HT-29 (cell line): ENCODE data around the gene S100PBP. TPM values are rescaled to one million over a fixed set of nuclear protein-coding genes. Genes with fewer than 3 reads are reported as not detected.
A peak's percentile ranks its signal among the peaks of the same experiment; 100 is the strongest.

ENCODE experiments used
- DNase-seq: peaks from one replicate; pipeline ENCODE4 v3.0.0-alpha.2; 2015; ENCODE audit warnings: low spot score
- total RNA-seq: library from RNA; depleted of rRNA; stranded (reverse); fragments of >200 nt; shearing (Covaris generic); gene quantifications from 2 replicates; pipeline ENCODE4 v1.2.3, GENCODE V29; 2014

S100PBP gene
- total RNA-seq, 1 experiment from 2014 or later, result 7.9 TPM

DNA sequence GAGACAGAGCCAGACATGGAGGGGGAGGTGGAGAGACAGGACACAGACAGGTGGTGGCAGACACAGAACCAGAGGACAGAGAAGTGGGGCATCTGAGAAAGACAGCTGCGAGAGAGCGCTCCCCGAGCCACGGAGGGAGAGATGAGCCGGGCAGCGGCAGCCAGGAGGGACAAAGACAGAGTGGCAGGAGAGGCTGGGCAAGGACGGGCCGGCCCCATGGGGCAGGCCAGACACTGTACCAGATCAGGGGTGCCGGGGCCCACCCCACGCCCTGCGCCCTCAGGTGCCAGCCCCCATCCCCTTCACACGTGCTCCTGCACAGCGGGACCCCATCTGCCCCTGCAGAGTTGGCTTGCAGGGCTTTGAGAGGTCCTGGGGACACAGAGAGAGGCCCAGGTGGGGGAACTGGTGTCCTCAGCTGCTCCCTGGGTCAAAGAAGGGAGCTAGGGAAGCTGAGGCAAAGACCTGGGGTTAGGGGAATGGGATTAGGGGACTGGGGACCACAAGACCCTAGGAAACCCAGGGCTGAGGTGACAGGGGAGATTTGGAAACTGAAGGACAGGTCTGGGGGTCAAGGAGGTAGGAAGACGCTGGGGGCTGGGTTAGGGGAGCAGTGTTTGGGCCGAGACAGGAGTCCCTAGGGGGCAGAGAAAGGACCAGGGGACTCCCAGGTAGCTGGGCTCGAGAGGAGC, 52.6 kb downstream of the S100PBP start:
- no peak for DNase-seq

DNA sequence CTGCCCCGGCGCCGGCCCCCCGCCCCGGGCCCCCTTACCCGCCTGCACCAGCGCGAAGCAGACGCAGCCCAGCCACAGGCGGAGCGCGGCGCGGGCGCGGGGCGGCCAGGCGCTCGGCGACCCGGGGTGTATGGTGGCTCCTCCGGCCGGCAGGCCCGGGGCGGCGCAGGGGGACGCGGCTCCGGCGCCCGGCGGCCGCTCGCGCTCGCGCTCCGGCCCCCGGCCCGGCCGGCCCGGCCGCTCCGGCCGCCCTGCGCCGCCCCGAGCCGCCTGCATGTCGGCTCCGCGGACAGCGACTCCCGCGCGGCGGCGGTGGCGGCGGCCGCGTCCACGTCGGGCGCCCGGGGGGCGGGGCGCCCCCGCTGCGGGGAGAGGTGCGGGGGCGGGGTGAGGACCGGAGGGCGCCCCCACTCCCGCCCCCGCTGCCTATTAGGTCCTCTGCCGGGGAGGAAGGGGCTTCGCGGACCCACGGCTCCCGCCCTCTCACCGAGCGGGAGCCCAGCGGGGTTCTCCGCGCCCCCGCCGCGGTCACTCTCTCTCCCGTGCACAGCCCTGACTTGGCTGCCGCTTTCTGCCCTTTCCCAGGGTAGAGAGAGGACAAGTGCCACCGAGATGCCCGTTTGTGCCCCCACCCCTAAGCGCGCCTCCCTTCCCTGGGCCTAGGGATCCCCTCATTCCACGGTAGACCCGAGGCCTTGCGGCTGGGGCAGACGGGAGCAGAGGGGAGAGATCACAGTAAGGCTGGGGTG, 53.3 kb downstream of the S100PBP start, which contains the start of gene FNDC5:
Gene FNDC5, minus strand, starts transcription at position 298 of the 749 bp plus-strand sequence.
- no peak for DNase-seq

DNA sequence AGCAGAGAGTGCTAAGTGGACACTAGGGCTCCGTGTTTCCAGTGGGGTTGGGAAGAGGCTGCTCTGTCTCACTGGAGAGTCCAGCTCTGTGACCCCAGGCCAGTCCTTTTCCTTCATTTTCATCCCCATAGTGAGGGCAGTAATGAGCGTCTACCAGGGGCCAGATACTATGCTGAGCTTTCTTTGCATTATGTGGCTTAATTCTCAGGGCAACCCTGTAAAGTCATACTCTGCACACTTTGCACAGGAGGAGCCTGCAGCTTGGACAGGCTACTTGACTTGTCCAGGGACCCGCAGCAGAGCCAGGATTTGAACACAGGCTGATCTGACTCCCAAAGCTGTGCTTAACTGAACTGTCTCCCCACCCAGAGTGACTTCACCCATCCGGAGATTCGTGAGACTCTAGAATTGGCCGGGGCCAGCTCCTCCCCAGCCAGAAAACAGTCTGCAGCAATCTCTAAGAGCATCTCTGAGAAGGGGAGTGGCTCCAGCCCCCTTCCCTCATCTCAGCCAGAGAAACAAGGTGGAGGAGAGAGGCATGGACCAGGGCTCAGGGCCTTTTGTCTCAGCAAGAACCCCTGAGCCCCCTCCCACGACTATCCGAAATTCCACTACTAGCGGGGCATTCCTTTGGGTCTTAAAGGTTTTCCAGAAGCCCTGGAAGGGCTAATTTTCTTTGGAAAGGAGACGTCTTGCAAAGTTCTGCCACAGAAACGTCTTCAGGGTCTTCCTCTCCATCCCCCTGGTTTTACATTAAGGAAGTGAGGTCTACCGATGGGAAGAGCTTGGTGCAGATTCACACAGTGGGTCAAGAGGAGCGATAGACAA, 54.1 kb downstream of the S100PBP start:
- no peak for DNase-seq

DNA sequence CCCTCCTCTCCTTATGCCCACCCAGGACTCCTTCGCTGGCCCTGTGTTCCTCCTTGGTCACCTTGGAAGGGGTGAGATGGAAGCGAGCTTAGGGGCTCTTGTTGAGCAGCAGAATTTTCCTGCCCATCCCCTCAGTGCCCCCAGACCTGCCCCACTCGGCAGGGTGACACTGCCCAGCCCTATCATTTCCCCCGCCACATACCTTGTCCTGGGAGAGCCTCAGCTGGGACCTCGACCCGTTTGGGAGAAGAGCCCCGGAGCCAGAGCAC, 54.7 kb downstream of the S100PBP start:
- no peak for DNase-seq

DNA sequence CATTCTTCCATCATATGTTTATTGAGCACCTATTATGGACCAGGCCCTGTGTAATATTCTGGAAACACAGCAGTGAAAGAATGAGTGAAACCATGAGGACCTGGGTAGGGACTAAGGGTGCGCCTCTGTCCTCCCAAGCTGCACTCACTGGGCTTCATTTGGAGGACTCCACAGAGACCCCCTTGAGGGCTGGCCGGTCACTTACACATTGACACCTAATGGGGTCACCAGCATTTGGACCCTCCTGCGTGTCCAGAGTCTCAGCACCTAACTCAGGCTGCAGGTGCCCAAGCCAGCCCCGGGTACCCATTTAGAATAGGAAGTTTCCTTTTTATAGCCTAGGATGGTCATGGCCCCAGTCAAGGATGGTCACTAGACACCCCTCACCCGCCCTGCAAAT, 56.0 kb downstream of the S100PBP start:
- DNase-seq, result no peak

DNA sequence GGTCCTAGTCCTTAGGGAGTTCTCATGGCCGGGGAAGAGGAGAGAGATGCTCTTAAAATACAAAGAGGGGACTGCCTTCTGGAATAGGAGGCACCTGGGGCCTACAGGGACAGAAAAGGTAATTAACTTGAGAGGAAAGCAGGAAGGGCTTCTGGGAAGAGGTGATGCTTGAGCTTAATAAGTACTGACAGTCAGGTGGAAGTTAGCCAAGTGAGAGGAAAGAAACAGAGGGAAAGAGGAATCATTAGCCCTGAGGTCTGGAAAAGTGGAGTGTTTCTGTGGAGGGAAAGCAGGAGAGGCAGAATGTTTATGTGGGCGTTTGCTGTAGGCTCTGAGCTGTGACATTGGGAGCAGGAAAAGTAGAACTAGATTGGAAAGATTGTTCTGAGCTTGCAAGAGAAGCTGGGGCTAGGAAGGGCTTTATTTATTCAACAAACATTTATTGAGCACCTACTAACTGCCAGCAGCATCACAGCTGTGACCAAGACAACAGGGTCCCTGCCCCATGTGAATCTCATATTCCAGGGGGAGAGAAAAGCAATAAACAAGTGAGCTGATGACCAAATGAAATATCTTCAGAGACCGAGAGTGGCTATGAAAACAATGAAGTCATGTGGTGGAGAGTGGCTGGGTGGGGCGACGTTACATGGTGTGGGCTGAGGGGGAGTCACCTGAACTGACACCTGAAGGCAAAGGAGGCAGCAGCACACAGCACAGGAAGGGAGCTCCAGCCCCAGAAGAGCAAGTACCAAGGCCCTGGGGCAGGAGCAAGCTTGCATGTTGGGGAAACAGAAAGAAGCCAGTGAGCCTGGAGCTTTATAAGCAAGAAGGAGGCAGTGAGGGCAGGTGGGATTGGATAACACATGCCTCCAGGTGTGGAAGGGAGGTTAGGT, 57.7 kb downstream of the S100PBP start:
- no peak for DNase-seq

DNA sequence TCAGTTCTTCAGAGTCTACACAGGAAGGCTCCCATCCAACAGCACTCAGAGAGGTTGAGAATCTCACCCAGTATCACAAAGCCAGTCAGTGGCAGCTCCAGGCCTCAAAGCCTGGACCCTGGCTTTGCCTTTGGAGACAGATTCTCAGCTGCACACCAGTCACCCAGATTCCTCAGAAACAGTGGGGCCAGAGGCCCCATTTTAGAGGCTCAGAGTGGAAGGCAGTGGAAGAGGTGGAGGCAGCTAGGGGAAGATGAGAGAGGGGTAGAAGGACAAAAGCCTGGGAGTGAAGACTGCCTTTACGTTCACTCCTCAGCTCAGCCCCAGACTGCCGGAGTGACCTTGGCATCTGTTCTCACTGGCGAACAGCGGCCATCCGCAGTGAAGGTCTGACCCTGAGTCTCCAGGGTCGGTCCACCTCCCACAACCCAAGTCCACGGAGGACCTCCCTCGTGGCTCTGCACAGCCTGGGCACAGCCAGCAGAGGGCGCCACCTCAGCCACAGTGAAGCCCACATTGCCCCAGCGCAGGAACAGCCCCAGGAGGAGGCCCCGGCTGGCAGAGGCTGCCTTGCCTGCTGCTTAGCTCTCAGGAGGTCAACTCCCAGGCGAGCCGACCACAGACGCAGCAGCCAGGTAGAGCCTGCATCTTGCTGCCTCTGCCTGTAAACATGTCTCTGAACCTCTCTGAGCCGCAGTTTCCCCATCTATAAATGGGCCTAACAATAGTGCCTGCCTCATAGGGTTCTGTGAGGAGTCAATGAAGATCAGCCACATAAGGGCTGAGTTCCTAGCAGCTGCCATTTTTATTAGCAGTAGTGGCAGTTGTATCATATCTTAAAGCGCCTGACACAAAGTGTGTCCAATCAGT, 59.1 kb downstream of the S100PBP start:
- peak; percentile 59 for DNase-seq

DNA sequence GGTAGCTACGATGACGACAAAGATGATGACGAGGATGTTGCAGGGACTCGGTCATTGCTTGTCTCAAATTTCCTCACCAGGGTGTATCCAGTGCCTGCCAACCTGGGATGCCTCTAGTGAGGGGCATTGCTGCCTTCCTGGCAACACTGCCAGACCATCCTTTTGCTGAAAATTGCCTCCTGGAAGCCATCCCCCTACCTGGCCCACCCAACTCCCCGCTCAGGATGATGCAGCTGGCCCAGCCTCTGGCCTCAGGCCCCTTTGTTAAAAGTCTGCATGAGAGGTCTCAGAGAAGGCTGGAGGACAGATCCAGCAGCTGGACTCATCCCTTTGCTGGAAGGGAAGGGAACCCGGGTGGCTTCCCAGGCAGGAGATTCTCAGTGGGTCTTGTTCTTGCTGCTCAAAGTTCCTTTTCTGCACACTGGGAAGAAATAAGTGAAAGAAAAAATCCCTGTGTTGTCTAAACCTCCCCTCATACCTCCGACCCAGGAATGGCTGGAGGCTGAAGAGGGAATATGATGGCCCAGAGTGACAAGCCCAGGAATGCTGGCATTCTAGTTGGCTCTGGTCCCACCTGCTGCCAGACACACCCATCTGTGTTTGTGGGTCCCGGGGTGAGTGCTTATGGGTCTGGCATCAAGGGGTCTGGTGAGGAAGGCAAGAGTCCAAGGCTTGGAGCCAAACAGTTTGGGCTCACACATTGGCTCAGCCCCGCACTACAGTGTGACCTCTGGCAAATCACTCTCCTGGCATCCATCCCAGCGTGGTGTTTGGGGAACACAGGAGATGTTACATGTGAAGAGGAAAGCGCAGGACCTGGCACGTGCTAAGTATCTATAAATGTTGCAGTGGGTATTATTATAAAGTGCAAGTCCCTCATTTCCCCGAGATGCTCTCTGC, 60.0 kb downstream of the S100PBP start:
- no peak for DNase-seq

DNA sequence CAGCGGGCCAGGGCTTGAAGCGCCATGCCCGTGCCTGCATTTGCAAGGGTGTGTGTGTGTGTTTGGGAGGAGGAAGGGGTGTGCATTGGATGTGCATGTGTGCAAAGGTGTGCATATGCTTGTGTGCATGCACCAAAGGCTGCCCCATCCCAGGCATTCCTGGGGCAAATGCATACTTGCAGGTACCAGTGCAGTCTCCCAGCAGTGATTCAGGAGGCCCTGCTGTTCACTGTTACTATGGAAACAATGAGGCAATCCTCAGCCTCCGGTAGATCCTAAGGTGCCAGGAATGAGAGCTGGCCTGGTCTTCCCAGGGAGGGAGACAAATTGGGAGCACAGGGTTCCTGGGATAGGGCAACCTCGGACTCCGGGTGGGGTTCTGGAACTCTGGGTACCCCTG, 60.7 kb downstream of the S100PBP start:
- DNase-seq, result no peak

DNA sequence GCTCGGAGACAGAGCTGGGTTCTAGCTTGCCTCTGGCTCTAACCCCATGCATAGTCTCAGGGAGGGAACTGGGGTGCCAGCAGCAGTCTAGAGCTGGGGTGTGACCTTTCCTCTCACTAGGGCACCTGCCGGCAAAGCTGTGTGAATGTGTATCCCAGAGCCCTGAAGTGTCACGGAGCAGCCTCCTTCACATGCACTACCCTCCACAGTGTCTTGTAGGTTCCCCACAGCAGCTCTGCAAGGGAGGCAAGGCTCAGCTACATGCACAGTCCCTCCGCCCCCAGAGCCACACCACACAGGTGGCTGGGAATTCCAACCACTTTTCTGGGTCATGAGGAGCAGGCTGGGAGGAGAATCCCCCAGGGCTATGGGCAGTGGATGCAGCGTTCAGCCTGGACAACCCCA, 61.2 kb downstream of the S100PBP start:
- no peak for DNase-seq

DNA sequence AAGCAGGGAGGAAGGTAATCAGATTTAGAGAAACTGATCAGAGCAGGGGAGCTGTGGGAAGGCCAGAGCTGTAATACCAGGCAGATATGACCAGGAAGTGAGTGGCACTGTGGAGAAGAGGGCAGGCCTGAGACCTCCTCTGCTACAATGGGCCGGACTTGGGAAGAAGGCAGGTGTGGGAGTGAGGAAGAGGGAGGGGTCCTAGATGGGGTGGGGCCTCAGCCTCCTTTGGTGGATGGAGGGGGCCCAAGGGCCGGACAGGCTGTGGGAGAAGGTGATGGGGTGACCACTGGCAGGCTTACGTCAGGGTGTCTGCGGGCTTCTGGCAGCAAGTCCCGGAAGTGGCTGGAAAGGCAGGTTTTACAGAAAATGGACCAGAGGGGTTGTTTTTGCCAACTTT, 63.8 kb downstream of the S100PBP start:
- DNase-seq, result no peak

DNA sequence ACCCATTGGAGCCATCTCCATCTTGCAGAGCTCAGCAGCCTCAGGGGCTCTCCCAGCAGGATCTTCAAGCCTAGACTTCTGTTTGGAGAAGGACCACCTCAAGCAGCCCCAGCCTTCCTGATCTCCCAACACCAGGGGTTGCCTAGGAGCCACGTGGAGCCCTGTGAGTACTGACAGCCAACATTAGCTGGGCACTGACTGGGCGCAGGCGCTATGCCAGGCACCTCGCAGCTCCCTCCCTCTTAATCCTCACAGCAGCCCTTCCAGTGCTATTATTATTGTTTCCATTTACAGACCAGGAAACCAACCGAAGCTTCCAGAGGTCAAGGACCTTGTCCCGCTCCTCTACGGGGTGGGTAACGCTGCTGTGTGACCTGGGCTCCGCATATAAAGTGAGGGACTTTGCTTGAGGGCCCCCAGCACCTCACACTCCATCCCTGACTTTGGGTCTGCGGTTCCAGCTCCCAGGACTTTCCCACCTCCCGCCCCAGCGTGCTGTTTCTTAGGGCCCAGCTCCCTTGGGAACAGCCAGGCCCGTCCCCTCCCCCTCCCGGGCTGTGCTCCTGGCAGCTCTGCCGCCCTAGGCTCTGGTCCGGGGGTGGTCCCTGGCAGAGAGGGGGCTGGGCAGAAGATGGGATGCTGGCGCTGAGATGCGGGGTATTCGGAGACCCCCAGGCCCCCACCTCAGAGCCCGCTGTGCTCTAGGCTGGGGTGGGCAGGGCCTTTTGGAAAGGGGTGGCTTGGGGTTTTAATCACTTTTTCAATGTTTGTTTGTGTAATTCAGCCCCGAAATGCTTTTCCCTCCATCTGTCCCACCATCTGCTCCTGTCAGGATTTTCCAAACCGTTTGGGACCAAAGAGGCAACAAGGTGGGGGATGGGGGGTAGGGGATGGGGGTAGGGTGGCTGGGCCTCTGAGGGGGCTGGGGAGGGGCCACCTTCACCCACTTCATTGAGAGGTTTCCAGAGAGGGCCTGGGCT, 64.7 kb downstream of the S100PBP start:
- no peak for DNase-seq

DNA sequence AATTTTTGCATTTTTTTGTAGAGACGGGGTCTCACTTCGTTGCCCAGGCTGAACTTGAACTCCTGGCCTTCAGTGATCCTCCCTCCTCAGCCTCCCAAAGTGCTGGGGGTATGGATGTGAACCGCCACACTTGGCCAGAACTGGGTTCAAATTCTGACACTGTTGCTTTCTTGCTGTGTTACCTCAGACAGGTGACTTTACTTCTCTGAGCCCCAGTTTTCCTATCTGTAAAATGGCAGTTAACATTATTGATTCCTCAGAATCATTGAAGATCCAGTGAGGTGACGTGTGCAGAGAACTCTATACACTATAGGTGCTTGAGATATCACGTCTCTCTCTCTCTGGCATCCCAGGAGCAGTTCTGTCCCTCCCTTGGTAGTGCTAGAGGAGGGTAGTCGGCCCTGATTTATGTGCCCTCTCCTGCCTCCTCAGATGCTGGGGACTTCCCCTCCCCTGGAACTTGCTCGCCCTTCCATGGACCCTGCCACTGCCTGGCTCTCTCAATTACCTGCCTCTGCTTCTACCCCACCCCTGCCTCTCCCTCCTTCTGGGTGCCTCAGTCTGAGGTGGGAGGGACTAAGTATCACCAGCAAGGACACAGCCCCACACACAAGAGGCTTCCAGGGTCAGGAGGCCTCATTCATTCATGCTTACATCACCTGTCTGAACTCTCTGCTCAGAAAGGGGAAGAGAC, 66.0 kb downstream of the S100PBP start:
- DNase-seq, result no peak

DNA sequence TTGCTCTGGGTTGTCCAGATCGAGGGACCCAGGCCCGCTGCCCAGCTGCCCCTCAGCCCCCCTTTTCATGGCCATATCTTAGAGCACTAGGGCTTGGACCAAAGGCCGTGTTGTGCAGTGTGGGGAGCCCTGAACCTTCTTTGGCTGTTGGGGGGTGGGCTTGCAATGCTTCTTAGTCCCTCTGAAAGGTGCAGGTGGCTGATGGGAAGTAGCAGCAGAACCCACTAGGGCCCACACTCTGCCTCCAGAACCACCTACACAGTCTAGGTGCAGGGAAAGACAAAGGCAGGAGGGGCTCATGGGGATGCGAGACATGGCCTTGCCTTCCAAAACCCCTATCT, 66.5 kb downstream of the S100PBP start:
- DNase-seq, result no peak

DNA sequence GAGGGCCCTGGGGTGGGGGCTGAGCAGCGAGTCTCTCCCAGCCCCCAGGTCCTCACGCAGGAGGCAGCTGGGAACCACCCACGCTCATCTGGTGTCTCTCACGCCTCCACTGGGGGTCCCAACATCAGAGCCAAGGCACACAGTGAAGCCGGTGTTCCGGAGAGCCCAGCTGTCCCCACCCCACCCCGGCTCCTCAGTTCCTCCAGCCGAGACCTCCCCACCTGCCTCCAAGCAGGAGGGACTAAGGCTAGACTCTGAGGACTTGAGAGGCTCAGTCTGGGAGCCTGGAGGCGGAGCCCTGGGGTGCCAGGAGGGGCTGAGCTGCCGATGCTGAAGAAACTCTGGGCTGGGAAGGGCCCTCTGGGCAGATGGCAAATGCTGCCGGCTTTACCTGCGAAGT, 67.3 kb downstream of the S100PBP start:
- no peak for DNase-seq

DNA sequence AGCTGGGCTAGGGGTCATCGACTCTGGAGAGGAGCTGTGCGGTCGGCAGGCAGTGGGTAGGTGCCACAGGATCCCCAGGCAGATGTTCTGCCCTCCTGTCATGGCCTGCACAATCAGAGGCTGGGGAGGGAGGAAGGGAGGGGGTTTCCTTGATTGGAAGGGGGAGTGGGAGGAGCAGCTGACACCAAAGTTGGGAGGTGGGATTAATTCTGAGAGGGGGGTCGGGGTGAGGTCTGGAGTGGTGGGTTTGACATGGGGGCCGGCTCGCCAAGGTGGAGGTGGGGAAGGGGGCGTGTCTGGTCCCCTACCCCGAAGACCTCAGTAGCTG, 68.2 kb downstream of the S100PBP start:
- DNase-seq, result no peak

DNA sequence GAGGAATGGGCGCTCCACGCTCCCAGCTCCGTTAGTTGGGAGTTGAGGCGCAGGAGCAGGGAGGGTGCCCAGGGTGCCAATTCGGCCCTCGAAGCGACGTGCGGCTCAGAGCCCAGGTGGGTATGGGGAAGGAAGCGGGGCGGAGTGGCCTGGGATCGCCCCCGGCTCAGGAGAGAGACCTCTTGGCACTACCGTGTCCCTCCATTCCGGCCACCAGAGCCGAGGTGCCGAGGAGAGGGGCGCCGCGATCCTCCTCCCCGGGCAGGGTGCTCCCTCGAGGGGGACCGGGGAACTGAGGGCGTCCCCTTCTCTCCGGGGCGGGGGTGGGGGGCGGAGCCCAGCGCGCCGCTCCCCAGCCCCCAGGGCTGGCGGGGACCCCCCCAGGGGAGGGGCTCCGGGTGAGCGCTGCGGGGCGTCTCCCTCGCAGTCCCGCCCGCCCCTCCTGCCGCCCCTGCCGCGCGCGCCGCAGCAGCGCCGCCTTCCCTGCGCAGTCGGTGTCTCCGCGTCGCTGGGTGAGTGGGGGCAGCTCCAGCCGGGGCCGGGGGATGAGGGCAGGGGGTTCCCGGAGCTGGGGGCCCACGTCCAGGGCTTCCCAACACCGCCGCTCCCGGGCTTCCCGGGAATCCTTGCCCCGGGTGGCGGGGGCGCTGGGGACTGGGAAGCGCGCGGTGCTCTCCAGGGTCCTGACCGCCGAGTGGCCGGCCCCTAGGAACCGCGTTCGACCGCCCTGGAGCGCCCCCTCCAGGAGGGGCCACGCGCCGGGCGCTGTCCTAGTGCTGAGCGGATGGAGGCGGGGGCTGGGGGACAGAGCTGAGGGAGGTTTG, 68.8 kb downstream of the S100PBP start, which contains the start of gene HPCA:
Gene HPCA, plus strand, starts transcription at position 488 of the 824 bp plus-strand sequence. CDS start 2,408 bp downstream, outside the sequence.
- DNase-seq, result no peak
